Astrocyte (in vitro differentiated cells and primary cell): ENCODE data around the gene GALNT8.

ENCODE experiments used
- EZH2 ChIP-seq: IDR thresholded peaks from 2 replicates; pipeline ENCODE4 v1.6.1; 2012; ENCODE audit warnings: mild to moderate bottlenecking, low read length, inconsistent platforms; ENCODE audit not compliant: insufficient read depth
- TF ChIP-seq, protein P1 (sequence below): IDR thresholded peaks from 2 replicates; pipeline ENCODE4 v1.5.1; 2011; ENCODE audit warnings: low read depth, mild to moderate bottlenecking, inconsistent platforms, low read length, moderate library complexity; ENCODE audit not compliant: insufficient read depth

- TF ChIP-seq, protein P1, sequence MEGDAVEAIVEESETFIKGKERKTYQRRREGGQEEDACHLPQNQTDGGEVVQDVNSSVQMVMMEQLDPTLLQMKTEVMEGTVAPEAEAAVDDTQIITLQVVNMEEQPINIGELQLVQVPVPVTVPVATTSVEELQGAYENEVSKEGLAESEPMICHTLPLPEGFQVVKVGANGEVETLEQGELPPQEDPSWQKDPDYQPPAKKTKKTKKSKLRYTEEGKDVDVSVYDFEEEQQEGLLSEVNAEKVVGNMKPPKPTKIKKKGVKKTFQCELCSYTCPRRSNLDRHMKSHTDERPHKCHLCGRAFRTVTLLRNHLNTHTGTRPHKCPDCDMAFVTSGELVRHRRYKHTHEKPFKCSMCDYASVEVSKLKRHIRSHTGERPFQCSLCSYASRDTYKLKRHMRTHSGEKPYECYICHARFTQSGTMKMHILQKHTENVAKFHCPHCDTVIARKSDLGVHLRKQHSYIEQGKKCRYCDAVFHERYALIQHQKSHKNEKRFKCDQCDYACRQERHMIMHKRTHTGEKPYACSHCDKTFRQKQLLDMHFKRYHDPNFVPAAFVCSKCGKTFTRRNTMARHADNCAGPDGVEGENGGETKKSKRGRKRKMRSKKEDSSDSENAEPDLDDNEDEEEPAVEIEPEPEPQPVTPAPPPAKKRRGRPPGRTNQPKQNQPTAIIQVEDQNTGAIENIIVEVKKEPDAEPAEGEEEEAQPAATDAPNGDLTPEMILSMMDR: no peak
- no peak for TF ChIP-seq EZH2
These were observed 55.7 kb downstream of the GALNT8 start for GRCh38 chr12:4775936-4776335.
